Stimulated activated CD4-positive, alpha-beta T cell treated with anti-CD3 and anti-CD28 coated beads, Interleukin-4, amount 100 ng/mL, for 4 hours (primary cell): ENCODE data around the gene TMC2.
"Not testable (repeated sequence)": the region's sequence is repeated elsewhere in the genome, so short reads cannot be mapped to it uniquely, and the experiment has no call there.

ENCODE experiments used
- DNase-seq, 2 experiments: peaks; one replicate each; pipeline ENCODE4 v3.0.0-alpha.2; 2020

The TMC2 gene

DNA sequence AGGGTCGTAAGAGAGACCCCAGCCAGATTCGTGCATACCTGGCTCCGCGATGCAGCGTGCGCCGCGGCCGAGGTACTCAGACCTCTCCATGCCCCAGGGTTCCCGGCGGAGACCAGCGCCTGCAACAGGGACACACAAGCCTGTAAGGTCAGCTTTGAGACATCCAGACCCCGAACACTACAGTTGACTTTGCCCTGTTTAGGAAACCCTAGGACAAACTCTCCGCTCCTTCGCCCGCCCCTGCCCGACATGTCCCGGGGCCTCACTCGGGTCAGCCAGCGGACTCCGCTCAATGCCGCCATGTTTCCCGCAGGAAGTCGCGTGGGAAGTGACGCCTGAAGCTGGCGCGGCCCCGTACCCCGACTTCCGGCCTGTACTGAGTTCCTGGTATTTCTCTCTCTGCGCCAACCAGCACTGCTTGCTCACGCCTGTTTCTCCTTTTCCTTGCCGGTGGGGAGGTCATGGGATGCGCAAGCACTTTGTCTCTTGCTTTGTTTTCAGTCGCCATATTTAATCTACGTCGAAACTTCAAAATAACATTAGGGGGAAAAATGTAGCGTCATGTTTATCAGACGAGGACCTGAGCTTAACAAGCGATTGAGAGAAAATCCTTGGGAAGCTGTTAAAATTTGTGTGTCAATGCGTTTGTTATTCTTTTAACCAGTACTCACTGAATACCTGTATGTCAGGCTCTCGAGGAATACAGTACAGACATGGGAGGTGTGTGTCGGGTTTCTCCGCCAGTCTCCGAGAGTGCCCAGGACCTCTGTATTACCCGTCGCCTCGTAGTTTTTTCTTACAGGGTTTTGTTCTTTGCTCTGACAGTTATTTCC, 127.7 kb downstream of the TMC2 start, which contains the start of gene IDH3B:
Gene IDH3B (minus strand): TSS at position 330 of the 833 bp plus-strand sequence. CDS start 28 bp downstream, at position 302.
- DNase-seq = peak; percentile 85 to 88

DNA sequence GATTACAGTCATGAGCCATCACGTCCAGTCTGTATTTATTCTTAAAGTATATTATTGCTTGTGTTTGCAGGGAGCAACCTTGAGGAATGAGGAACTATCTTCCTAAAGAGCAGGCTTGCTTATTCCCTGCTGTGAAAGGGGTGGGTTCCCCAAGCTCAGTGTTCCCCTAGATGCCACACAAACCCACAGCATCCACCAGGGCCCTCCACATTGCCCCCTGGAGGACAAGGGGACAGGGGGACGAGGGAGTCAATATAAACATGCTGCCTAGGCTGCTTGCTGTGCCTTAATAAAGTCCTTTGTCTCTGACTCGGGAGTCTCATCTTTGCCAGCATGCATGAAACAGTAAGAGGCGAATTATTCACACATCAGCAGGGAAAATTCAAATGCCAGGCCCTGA, 135.6 kb downstream of the TMC2 start:
- DNase-seq = no peak

DNA sequence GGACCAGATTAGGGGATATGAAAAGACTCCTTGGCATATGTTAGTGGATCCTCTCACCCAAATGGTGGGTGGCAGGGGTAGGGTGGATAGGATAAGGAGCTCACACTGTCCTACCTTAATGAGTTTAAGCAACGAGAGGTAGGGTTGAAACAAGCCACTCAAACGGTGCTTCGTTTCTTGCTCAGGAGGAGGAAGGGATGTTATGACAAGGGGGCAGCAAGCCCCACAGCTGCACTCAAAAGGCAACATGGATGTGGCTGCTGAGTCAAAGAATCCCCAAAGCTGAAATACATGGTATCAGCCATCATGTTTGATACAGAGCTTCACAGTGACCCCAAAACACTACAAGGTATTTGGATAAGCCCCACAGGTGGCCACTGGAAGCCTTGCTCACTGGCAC, 136.1 kb downstream of the TMC2 start:
- no peak for DNase-seq

DNA sequence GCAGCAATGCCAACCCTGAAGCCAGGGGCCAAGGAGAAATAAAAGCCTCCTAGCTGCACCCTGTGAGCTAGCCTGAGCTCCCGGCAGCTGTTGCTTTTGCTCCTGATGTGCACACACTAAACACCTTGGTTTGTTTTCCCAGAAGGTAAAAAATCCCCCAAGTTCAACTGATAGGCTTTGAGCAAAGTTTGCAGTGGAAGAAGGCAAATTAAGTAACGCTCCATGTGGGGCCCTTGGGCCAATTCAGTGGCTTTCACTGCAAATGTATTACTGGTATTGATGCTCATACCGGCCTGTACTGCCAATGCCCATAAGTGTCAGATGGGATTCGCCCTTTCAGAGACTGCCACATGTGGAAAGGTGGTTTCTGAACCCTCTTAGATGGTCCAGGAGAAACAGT, 137.1 kb downstream of the TMC2 start:
- DNase-seq = no peak

DNA sequence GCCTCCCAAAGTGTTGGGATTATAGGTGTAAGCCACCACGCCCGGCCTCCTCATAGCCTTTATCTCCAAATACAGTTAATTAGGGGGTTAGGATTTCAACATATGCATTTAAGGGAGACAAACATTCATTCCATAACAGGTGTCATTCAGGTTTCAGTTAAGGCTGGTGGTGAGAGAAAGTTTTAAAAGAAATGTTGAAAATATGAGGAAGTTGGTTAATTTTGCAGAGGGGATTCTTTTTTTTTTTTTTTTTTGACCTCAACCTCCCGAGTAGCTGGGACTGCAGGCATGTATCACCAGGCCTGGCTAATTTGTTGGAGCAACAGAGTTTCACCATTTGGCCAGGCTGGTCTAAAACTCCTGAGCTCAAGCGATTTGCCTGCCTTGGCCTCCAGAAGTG, 143.7 kb downstream of the TMC2 start:
- DNase-seq = no peak

DNA sequence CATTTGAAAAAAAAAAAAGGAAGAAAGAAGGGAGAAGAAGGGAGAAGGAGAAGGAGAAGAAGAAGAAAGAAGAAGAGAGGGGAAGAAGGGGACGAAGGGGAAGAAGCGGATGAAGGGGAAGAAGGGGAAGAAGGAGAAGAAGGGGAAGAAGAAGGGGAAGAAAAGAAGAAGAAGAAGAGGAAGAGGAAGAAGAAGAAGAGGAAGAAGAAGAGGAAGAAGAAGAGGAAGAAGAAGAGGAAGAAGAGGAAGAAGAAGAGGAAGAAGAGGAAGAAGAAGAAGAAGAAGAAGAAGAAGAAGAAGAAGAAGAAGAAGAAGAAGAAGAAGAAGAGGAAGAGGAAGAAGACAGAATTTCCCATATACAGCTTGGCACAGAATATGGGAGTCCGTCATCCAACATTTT, 145.7 kb downstream of the TMC2 start:
- not testable (repeated sequence) for DNase-seq

DNA sequence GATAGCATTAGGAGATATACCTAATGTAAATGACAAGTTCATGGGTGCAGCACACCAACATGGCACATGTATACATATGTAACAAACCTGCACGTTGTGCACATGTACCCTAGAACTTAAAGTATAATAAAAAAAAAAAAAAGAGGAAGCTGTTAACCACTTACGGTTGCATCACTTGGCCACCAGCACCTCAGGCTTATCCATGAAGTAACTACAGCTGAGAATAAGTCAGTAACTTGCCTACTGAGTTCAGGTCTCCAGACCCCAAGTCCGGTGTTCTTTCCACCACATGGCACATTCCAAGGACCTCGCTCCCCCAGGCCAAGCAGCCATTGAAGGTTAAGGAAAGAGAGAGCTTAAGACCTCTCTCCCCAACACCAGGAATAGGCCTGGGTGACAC, 148.4 kb downstream of the TMC2 start:
- not testable (repeated sequence) for DNase-seq

DNA sequence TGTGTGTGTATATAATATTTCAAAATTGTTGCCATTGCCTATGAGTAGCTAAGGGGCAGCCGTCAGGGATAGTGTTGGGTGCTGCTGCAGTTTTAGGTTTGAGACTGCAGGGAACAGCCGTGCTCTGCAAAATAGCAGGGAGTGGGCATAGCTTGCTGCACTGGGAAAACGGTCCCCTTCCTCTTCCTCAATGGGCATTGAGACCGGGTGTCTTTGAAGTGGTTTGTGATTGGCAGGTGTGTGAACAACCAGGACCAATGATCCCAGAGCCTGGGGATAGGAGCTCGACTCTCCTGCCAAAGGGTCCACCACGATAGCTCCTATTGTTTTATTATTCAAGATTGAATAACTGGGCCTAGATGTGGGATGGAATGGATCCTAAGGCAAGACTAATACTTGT, 151.1 kb downstream of the TMC2 start:
- no peak for DNase-seq

DNA sequence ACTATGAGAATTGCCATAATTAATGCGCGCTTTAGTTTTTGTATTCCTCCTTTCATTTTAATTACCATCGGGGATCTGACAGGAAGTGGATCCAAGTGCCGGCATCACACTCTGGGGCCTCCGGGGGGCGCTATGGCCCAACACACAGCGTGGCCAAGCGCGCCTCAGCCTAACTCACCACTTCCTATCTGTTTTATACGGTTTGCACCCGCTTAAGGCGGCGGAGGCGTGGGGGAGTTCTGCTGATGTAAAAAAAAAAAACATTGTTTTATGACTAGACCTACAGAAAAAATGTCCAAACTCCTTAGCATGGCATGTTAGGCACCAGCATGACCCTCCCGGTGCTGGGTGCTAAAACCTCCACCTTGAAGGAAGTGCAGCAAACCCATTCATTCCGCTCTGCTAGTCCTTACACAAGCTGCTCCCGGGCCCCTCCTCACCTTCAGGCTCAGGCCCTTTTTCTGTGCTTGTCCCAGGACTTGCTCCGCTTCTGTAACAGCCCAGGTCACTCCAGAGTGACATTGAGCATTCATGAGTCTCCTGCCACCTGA, 151.7 kb downstream of the TMC2 start:
- peak; percentile 62 to 70 for DNase-seq

DNA sequence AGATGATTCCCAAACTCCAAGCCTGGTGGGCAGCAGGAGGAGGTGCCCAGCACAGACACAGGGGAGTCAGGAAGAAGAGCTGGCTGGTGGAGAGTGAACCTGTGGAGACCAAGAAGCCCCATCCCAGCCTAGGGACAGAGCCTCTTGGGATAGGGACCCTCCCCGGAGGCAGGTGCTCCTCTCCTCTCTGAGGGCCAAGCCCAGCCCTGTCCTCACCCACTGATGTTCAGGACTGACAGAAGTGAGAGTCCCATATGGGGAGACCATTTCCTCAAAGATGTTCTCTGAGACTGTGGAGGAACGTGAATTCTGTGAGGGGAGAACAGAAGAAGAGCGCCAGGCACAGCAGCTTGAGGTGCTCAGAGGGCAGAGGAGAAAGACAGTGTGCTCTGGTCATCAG, 153.8 kb downstream of the TMC2 start:
- DNase-seq = no peak

DNA sequence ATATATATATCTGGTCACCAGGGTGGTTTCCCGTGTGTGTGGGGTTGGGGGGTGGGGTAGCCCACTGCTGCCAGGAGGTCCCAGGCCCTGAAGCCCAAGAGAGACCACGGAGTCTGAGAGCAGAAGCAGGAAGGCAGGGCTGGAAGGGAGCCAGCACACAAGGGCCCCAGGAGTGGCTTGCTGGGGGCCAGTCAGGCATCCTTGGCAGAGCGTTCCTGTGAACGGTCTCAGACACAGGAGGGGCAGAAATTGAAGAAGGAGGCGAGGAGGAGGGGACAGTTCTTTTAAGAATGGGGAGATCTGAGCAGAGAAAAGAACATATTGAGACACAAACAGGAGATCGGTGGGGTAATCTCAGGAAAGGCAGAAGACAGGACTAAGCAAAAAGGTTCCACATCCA, 154.3 kb downstream of the TMC2 start:
- no peak for DNase-seq

DNA sequence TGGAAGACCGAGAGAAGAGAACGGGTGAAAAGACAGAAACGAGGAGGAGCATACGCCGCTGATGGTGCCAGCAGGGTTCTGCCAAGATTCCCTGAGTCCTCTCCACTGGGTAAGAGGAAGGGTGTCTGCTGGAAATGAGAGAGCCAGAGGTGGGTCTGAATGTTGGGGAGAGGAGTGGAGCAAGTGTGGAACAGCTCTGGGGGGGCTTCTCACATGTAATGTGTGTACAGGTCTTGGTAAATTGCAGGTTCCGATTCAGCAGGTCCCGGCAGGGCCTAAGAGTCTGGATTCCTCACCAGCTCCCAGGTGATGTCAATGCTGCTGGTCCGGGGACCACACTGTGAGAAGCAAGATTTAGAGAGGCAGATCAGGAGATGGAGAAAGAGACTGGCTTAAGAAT, 154.8 kb downstream of the TMC2 start:
- no peak for DNase-seq
